Esophagus muscularis mucosa (tissue), 4 donors: ENCODE results near the gene EXOC6B. TPM values are rescaled to one million over a fixed set of nuclear protein-coding genes. Genes with fewer than 3 reads are reported as not detected.

Experiments
- DNase-seq: peaks from one replicate; pipeline ENCODE4 v3.0.0-alpha.2; 2017; ENCODE audit errors: extremely low spot score
- H3K27ac ChIP-seq, 4 donors: fragments of 200-600 bp; sonication (generic); replicated peaks in 1 of 4; 1 replicate in 3 of 4; 2 replicates in 1 of 4; pipeline ENCODE4 v1.5.1; 2016 to 2019; ENCODE audit warnings: mild to moderate bottlenecking in 1 of 4
- H3K27me3 ChIP-seq, 4 donors: fragments of 200-600 bp; sonication (generic); one replicate each; pipeline versions ENCODE4 v1.5.1 to v1.6.0; 2016 to 2019
- H3K36me3 ChIP-seq, 4 donors: fragments of 200-600 bp; sonication (generic); one replicate each; pipeline ENCODE4 v1.5.1; 2016 to 2019
- H3K4me1 ChIP-seq, 4 donors: fragments of 200-600 bp; sonication (generic); one replicate each; pipeline ENCODE4 v1.5.1; 2016 to 2019
- H3K4me3 ChIP-seq, 4 donors: fragments of 200-600 bp; sonication (generic); 1 replicate in 2 of 4; 2 replicates in 2 of 4; pipeline ENCODE4 v1.5.1; 2016 to 2019; ENCODE audit warnings: mild to moderate bottlenecking in 4 of 4, moderate library complexity in 1 of 4
- H3K9me3 ChIP-seq, 4 donors: fragments of 200-600 bp; sonication (generic); 1 replicate in 3 of 4; 2 replicates in 1 of 4; pipeline ENCODE4 v1.5.1; 2016 to 2019
- CTCF ChIP-seq, 3 experiments: fragments of 200-600 bp in 2 of 3; fragments of 450-650 bp in 1 of 3; sonication (generic) in 2 of 3; IDR thresholded peaks; one replicate each; pipeline ENCODE4 v1.5.1; 2017 to 2019; ENCODE audit warnings: antibody characterized with exemption in 3 of 3, mild to moderate bottlenecking in 2 of 3, moderate library complexity in 1 of 3
- EP300 ChIP-seq: sonication (generic); formaldehyde crosslinking; IDR thresholded peaks from one replicate; pipeline ENCODE4 v1.6.1; 2017; ENCODE audit warnings: antibody characterized with exemption
- POLR2A ChIP-seq: fragments of 450-650 bp; IDR thresholded peaks from one replicate; pipeline ENCODE4 v1.6.1; 2017; ENCODE audit warnings: antibody characterized with exemption, moderate library complexity, mild to moderate bottlenecking, low read depth
- POLR2AphosphoS5 ChIP-seq, 2 donors: sonication (generic); formaldehyde crosslinking; IDR thresholded peaks; one replicate each; pipeline ENCODE4 v1.6.1; 2017; ENCODE audit warnings: antibody characterized with exemption in 2 of 2
- WGBS: methylation state at CpG from one replicate; pipeline ENCODE4 v1.1.5; 2018; 5-methylcytosine and 5-hydroxymethylcytosine counted together
- intact Hi-C: fragments of 100-400 bp; cut with DNase I; formaldehyde crosslinking; loops from one replicate; pipeline ENCODE4 v1.15.1; 2023
- total RNA-seq, 4 donors: library from RNA; depleted of rRNA; stranded (reverse); fragments of >200 nt; gene quantifications; one replicate each; pipeline versions ENCODE4 v1.1.0 to v1.2.1, GENCODE V29; 2016

The EXOC6B gene
- total RNA-seq, 4 donors from 2014 or later = 24.5 to 45.9 (median 37.4) TPM

GRCh38 chr2:72827487-72827886 is 1.7 kb upstream of the EXOC6B start:
- Histone ChIP-seq H3K27me3 (no peaks in the 10 kb centered on the region), H3K4me3 (no peak overlapping the region), H3K27ac (no peak overlapping the region), H3K36me3 (no peaks in the 10 kb centered on the region), H3K4me1 (peaks cover 8 to 22% (median 19%) of the 10 kb centered on the region in 4 donors), H3K9me3 (no peaks in the 10 kb centered on the region)
- TF ChIP-seq POLR2AphosphoS5 (IDR thresholded peaks at IDR 0.05) (no peak), EP300 (no peak), POLR2A (no peak), CTCF (IDR thresholded peaks at IDR 0.05) (no peak)
- intact Hi-C loops = no loop called here
- 91% methylated on average over 1 of the region's 1 CpG for WGBS
- DNase-seq = no peak

- Histone ChIP-seq H3K27ac (peak overlapping the region in 2 of 4 donors; percentile 85 to 88), H3K9me3 (no peaks in the 10 kb centered on the region), H3K4me1 (peaks cover 8 to 27% (median 20%) of the 10 kb centered on the region in 4 donors), H3K27me3 (no peaks in the 10 kb centered on the region), H3K4me3 (peak overlapping the region; percentile 72 to 96 (median 88)), H3K36me3 (no peaks in the 10 kb centered on the region)
- TF ChIP-seq POLR2AphosphoS5 (IDR thresholded peaks at IDR 0.05) = no peak
- TF ChIP-seq CTCF (IDR thresholded peaks at IDR 0.05) = no peak
- no peak for TF ChIP-seq EP300
- TF ChIP-seq POLR2A = no peak
- WGBS = 66% methylated on average over 10 of the region's 10 CpGs
- no peak for DNase-seq
- intact Hi-C loops = no loop called here
Measured at GRCh38 chr2:72826156-72826477, 284 bp upstream of the EXOC6B start.

GRCh38 chr2:72824224-72824842 is 1.5 kb downstream of the EXOC6B start:
- H3K36me3 ChIP-seq = no peaks in the 10 kb centered on the region
- peak overlapping the region; percentile 72 to 96 (median 88) for H3K4me3 ChIP-seq
- intact Hi-C loops = no loop called here
- TF ChIP-seq POLR2AphosphoS5 (IDR thresholded peaks at IDR 0.05) = no peak
- peaks cover 15 to 27% (median 20%) of the 10 kb centered on the region in 4 donors for H3K4me1 ChIP-seq
- 70% methylated on average over 4 of the region's 4 CpGs for WGBS
- peak overlapping the region in 1 of 4 donors; percentile 85 for H3K27ac ChIP-seq
- H3K9me3 ChIP-seq = no peaks in the 10 kb centered on the region
- H3K27me3 ChIP-seq = no peaks in the 10 kb centered on the region
- no peak for DNase-seq

- WGBS = 92% methylated on average over 2 of the region's 2 CpGs
Measured at GRCh38 chr2:72822794-72823193, 3.0 kb downstream of the EXOC6B start.

GRCh38 chr2:72821983-72822382 is 3.9 kb downstream of the EXOC6B start:
- TF ChIP-seq POLR2A = no peak
- TF ChIP-seq POLR2AphosphoS5 (IDR thresholded peaks at IDR 0.05) = no peak
- TF ChIP-seq EP300 = no peak
- TF ChIP-seq CTCF (IDR thresholded peaks at IDR 0.05) = no peak
- Histone ChIP-seq H3K27me3 (no peaks in the 10 kb centered on the region), H3K4me1 (peaks cover 22 to 32% (median 26%) of the 10 kb centered on the region in 4 donors), H3K4me3 (no peak overlapping the region), H3K9me3 (no peaks in the 10 kb centered on the region), H3K27ac (no peak overlapping the region), H3K36me3 (no peaks in the 10 kb centered on the region)
- no peak for DNase-seq
- intact Hi-C loops = no loop called here

More at GRCh38 chr2:72822794-72823193, 3.0 kb downstream of the EXOC6B start:
- intact Hi-C loops = no loop called here
- no peaks in the 10 kb centered on the region for H3K9me3 ChIP-seq
- H3K27me3 ChIP-seq = no peaks in the 10 kb centered on the region
- no peak overlapping the region for H3K4me3 ChIP-seq
- H3K36me3 ChIP-seq = no peaks in the 10 kb centered on the region
- peaks cover 19 to 27% (median 23%) of the 10 kb centered on the region in 4 donors for H3K4me1 ChIP-seq
- DNase-seq = no peak
- TF ChIP-seq POLR2AphosphoS5 (IDR thresholded peaks at IDR 0.05) (no peak), EP300 (no peak), CTCF (IDR thresholded peaks at IDR 0.05) (no peak), POLR2A (no peak)
- H3K27ac ChIP-seq = no peak overlapping the region
